Neural crest cell (in vitro differentiated cells): ENCODE data around the gene ST6GALNAC5. TPM values are rescaled to one million over a fixed set of nuclear protein-coding genes. Genes with fewer than 3 reads are reported as not detected.

Source experiments
- DNase-seq: peaks from one replicate; pipeline ENCODE4 v3.0.0; 2021; ENCODE audit warnings: low read depth, mixed read lengths, low spot score
- H3K27ac Mint-ChIP-seq: one replicate; pipeline ENCODE4 v1.8.0; 2021; ENCODE audit warnings: mild to moderate bottlenecking, mixed read lengths; ENCODE audit not compliant: unreplicated experiment
- H3K27me3 Mint-ChIP-seq: 2 replicates; pipeline ENCODE4 v1.8.0; 2021; ENCODE audit warnings: low read depth, mild to moderate bottlenecking, mixed read lengths
- H3K36me3 Mint-ChIP-seq: 2 replicates; pipeline ENCODE4 v1.8.0; 2021; ENCODE audit warnings: low read depth, mild to moderate bottlenecking, mixed read lengths
- H3K4me1 Mint-ChIP-seq: 2 replicates; pipeline ENCODE4 v1.8.0; 2021; ENCODE audit warnings: mixed read lengths
- H3K4me3 Mint-ChIP-seq: one replicate; pipeline ENCODE4 v1.8.0; 2021; ENCODE audit warnings: mild to moderate bottlenecking, mixed read lengths
- H3K9me3 Mint-ChIP-seq: 2 replicates; pipeline ENCODE4 v1.8.0; 2021; ENCODE audit warnings: mixed read lengths
- total RNA-seq: library from RNA; stranded (reverse); gene quantifications from 2 replicates; pipeline ENCODE4 v1.2.1, GENCODE V29; 2021
- TF ChIP-seq, protein P1 (sequence below): fragments of 200-600 bp; sonication (generic); conservative IDR thresholded peaks from 2 replicates; pipeline ENCODE4 v1.5.0; 2021; ENCODE audit warnings: antibody characterized with exemption, mild to moderate bottlenecking

Gene ST6GALNAC5
- total RNA-seq, 1 donor from 2014 or later = 45.6 TPM

DNA sequence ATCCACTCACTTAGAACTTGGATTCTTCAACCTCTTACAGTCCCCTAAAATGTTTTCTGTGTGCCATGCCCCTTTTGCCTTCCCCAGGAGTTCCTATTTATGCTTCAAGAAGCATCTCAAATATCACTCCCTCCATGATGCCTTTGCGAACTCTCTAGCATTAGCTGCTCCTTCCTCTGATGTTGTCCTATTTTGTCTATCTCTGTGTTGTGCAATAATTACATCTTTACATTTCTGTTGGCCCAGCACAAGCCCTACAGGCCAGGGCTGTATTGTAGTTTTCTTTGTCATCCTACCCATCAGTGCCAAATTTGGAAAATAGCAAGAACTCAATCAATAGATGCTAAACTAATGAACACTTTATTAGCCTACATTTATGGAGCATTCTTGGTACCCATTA lies 125.8 kb downstream of the ST6GALNAC5 start:
- no peaks in the 10 kb centered on the region for H3K9me3 Mint-ChIP-seq
- H3K27ac Mint-ChIP-seq = peak overlapping the region; percentile 91
- DNase-seq = no peak
- H3K4me3 Mint-ChIP-seq = no peak overlapping the region
- TF ChIP-seq, protein P1, sequence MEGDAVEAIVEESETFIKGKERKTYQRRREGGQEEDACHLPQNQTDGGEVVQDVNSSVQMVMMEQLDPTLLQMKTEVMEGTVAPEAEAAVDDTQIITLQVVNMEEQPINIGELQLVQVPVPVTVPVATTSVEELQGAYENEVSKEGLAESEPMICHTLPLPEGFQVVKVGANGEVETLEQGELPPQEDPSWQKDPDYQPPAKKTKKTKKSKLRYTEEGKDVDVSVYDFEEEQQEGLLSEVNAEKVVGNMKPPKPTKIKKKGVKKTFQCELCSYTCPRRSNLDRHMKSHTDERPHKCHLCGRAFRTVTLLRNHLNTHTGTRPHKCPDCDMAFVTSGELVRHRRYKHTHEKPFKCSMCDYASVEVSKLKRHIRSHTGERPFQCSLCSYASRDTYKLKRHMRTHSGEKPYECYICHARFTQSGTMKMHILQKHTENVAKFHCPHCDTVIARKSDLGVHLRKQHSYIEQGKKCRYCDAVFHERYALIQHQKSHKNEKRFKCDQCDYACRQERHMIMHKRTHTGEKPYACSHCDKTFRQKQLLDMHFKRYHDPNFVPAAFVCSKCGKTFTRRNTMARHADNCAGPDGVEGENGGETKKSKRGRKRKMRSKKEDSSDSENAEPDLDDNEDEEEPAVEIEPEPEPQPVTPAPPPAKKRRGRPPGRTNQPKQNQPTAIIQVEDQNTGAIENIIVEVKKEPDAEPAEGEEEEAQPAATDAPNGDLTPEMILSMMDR = no peak
- H3K27me3 Mint-ChIP-seq = no peaks in the 10 kb centered on the region
- H3K4me1 Mint-ChIP-seq = peaks cover 22% of the 10 kb centered on the region
- H3K36me3 Mint-ChIP-seq = peaks cover 3% of the 10 kb centered on the region

DNA sequence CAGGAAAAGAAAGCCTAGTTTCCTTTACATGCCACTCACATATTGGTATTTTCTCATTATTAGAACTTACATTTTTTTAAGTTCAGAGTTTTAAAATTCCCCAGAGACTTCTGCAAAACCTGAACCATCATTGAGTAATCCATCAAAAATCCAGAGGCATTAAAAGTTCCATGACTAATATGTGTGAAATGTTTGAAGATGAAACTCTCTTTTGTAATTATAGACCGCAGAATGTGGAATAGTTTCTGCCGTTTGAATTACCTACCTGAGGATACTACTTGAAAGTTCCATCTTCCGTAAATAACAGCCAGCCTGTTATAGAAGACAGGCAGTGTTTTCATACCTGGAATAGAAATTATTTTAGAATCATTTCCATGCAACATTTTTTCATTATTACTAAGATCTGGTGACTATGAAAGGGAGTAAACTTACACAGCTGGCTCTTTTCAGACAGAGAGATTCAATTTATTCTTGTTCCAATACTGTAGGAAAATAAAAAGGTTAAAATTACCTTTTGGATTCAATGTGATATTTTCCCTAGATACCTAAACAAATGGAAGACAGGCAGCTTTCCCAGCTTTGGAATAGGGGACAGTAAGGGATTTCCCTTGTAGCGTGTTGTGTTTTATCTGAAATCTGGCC lies 131.4 kb downstream of the ST6GALNAC5 start:
- TF ChIP-seq, protein P1 = no peak
- Mint-ChIP-seq H3K9me3 (no peaks in the 10 kb centered on the region), H3K27ac (no peak overlapping the region), H3K4me3 (no peak overlapping the region), H3K27me3 (no peaks in the 10 kb centered on the region), H3K36me3 (peaks cover 9% of the 10 kb centered on the region), H3K4me1 (peaks cover 11% of the 10 kb centered on the region)
- no peak for DNase-seq

DNA sequence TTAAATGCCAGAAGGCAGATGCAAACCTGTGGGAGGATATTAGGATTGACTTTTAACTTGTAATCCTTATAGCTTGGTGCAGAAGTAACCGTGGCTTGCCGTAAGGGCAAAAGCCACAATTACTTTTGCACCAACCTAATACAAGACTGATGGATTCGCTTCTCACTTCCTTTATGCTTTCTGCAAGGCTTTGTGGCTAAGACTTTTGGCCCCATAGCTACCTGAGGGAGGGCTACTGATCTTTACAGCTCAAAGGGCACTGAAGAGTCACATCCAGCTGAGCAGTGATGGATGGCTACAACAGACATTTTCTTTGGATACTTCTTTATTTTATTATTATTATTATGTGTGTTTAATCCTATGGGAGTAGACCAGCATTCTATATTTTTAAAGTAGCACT lies 140.4 kb downstream of the ST6GALNAC5 start:
- Mint-ChIP-seq H3K4me1 (peaks cover 27% of the 10 kb centered on the region), H3K27ac (no peak overlapping the region), H3K36me3 (peaks cover 4% of the 10 kb centered on the region), H3K9me3 (no peaks in the 10 kb centered on the region), H3K4me3 (no peak overlapping the region), H3K27me3 (no peaks in the 10 kb centered on the region)
- DNase-seq = no peak
- TF ChIP-seq, protein P1 = no peak

DNA sequence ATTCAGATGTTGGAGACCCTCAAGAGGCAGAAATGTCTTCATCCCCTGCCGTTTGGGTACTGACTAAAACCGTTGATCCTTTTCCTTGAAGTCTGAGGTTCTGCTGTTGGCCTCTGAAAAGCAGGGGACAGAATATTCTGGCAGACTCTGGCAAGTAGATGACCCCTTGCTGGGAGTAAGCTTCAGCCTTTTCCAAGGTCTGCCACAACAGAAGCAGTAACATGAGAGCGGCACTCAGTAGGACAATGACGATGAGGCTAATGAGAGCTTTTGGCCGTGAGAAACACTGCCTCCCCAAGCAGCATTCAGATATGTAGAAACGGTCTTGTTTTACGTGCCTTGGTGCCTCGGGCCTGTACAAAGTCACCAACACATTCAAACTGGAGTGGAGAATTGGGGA lies 143.7 kb downstream of the ST6GALNAC5 start:
- H3K4me3 Mint-ChIP-seq = no peak overlapping the region
- TF ChIP-seq, protein P1 = no peak
- no peak overlapping the region for H3K27ac Mint-ChIP-seq
- H3K36me3 Mint-ChIP-seq = no peaks in the 10 kb centered on the region
- no peak for DNase-seq
- no peaks in the 10 kb centered on the region for H3K27me3 Mint-ChIP-seq
- H3K9me3 Mint-ChIP-seq = no peaks in the 10 kb centered on the region
- H3K4me1 Mint-ChIP-seq = peaks cover 54% of the 10 kb centered on the region

DNA sequence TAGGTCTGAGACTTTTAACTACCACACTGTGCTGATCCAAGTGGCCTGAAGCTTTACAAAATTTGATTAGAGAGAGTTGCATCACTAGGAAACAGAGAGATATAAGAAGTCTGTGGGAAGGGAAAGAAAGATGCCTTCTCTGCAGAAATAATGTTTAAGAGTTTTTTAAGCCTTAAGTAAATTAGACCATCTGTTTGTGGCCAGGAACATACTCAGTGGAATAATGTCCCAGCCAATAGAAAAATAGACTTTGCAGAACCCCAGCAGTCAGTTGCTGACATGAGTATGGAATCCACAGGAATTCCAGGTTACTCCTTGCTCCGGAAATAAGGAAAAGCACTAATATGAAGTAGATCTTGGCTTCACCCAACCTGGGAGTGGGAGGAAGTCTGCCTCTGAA lies 144.8 kb downstream of the ST6GALNAC5 start:
- H3K4me1 Mint-ChIP-seq = peaks cover 61% of the 10 kb centered on the region

More for the DNA sequence above, 144.8 kb downstream of the ST6GALNAC5 start:
- Mint-ChIP-seq H3K36me3 (no peaks in the 10 kb centered on the region), H3K27ac (peak overlapping the region; percentile 38), H3K4me3 (no peak overlapping the region), H3K9me3 (no peaks in the 10 kb centered on the region), H3K27me3 (no peaks in the 10 kb centered on the region)
- no peak for DNase-seq
- TF ChIP-seq, protein P1 = no peak
